Measurements from ENCODE around the gene ORAI3. TPM values are rescaled to one million over a fixed set of nuclear protein-coding genes. Genes with fewer than 3 reads are reported as not detected.

The ORAI3 gene
- total RNA-seq, 4 donors from 2014 or later, result 50.7 to 58.4 (median 52.9) TPM

- H3K4me3 ChIP-seq, result no peak overlapping the region
- TF ChIP-seq POLR2A (IDR thresholded peaks at IDR 0.05), result no peak
- no peak for TF ChIP-seq EP300 (IDR thresholded peaks at IDR 0.05)
- no peak for TF ChIP-seq CTCF (IDR thresholded peaks at IDR 0.05)
- no peaks in the 10 kb centered on the region for H3K9me3 ChIP-seq
- WGBS, 2 donors, result 61 to 78% methylated on average over 7 of the region's 7 CpGs
- no peak overlapping the region for H3K27ac ChIP-seq
- peaks cover 3 to 100% (median 37%) of the 10 kb centered on the region in 3 donors for H3K36me3 ChIP-seq
- DNase-seq (ENCODE audit: low spot score in 2 of 2), result no peak
- H3K27me3 ChIP-seq, result no peaks in the 10 kb centered on the region
- no peaks in the 10 kb centered on the region for H3K4me1 ChIP-seq
Measured at GRCh38 chr16:30972872-30973271, 24.0 kb downstream of the ORAI3 start.

GRCh38 chr16:30974348-30974747 is 25.5 kb downstream of the ORAI3 start:
- no peak for DNase-seq (ENCODE audit: low spot score in 2 of 2)
- Histone ChIP-seq H3K9me3 (no peaks in the 10 kb centered on the region), H3K27me3 (no peaks in the 10 kb centered on the region), H3K4me3 (no peak overlapping the region), H3K27ac (no peak overlapping the region), H3K36me3 (peaks cover 3 to 100% (median 37%) of the 10 kb centered on the region in 3 donors), H3K4me1 (no peaks in the 10 kb centered on the region)
- WGBS, 2 donors, result 92 to 96% methylated on average over 6 of the region's 6 CpGs
- no peak for TF ChIP-seq CTCF (IDR thresholded peaks at IDR 0.05)
- TF ChIP-seq EP300 (IDR thresholded peaks at IDR 0.05), result no peak
- no peak for TF ChIP-seq POLR2A (IDR thresholded peaks at IDR 0.05)

- Histone ChIP-seq H3K27me3 (no peaks in the 10 kb centered on the region), H3K9me3 (no peaks in the 10 kb centered on the region), H3K27ac (no peak overlapping the region), H3K4me1 (no peaks in the 10 kb centered on the region), H3K4me3 (no peak overlapping the region), H3K36me3 (peaks cover 3 to 100% (median 31%) of the 10 kb centered on the region in 3 donors)
- 85 to 91% methylated on average over 4 of the region's 4 CpGs for WGBS, 2 donors
- no peak for DNase-seq (ENCODE audit: low spot score in 2 of 2)
- no peak for TF ChIP-seq CTCF (IDR thresholded peaks at IDR 0.05)
- TF ChIP-seq POLR2A (IDR thresholded peaks at IDR 0.05), result no peak
- TF ChIP-seq EP300 (IDR thresholded peaks at IDR 0.05), result no peak
Measured at GRCh38 chr16:30976486-30976885, 27.6 kb downstream of the ORAI3 start.

GRCh38 chr16:30977502-30977901 is 28.6 kb downstream of the ORAI3 start:
- Histone ChIP-seq H3K27ac (no peak overlapping the region), H3K36me3 (peaks cover 3 to 100% (median 27%) of the 10 kb centered on the region in 3 donors), H3K9me3 (no peaks in the 10 kb centered on the region), H3K4me3 (no peak overlapping the region), H3K27me3 (no peaks in the 10 kb centered on the region), H3K4me1 (no peaks in the 10 kb centered on the region)
- TF ChIP-seq POLR2A (IDR thresholded peaks at IDR 0.05), result no peak
- TF ChIP-seq CTCF (IDR thresholded peaks at IDR 0.05), result no peak
- no peak for TF ChIP-seq EP300 (IDR thresholded peaks at IDR 0.05)
- WGBS, 2 donors, result 75 to 85% methylated on average over 17 of the region's 17 CpGs
- no peak for DNase-seq (ENCODE audit: low spot score in 2 of 2)

GRCh38 chr16:30979170-30980022 is 30.5 kb downstream of the ORAI3 start:
- Histone ChIP-seq H3K4me1 (peaks cover 0 to 5% (median 0%) of the 10 kb centered on the region in 4 donors), H3K36me3 (peaks cover 0 to 100% (median 20%) of the 10 kb centered on the region in 3 donors), H3K9me3 (no peaks in the 10 kb centered on the region), H3K27me3 (no peaks in the 10 kb centered on the region), H3K4me3 (no peak overlapping the region), H3K27ac (no peak overlapping the region)
- TF ChIP-seq CTCF (IDR thresholded peaks at IDR 0.05) (no peak), POLR2A (IDR thresholded peaks at IDR 0.05) (no peak), EP300 (IDR thresholded peaks at IDR 0.05) (no peak)
- WGBS, 2 donors, result 86 to 88% methylated on average over 26 to 61 of the region's 62 CpGs
- DNase-seq (ENCODE audit: low spot score in 2 of 2), result no peak
